Testis (tissue), 2 donors: Measurements from ENCODE around the gene CD7.

ENCODE experiments used
- POLR2A ChIP-seq: fragments of 450-650 bp; IDR thresholded peaks from one replicate; pipeline ENCODE4 v1.6.1; 2017; ENCODE audit warnings: antibody characterized with exemption, mild to moderate bottlenecking, moderate library complexity
- TF ChIP-seq, protein P1 (sequence below), 3 experiments: fragments of 450-650 bp in 2 of 3; fragments of 200-600 bp in 1 of 3; sonication (generic) in 1 of 3; IDR thresholded peaks; one replicate each; pipeline ENCODE4 v1.5.1; 2016 to 2019; ENCODE audit warnings: antibody characterized with exemption in 3 of 3, mild to moderate bottlenecking in 2 of 3, moderate library complexity in 1 of 3

DNA sequence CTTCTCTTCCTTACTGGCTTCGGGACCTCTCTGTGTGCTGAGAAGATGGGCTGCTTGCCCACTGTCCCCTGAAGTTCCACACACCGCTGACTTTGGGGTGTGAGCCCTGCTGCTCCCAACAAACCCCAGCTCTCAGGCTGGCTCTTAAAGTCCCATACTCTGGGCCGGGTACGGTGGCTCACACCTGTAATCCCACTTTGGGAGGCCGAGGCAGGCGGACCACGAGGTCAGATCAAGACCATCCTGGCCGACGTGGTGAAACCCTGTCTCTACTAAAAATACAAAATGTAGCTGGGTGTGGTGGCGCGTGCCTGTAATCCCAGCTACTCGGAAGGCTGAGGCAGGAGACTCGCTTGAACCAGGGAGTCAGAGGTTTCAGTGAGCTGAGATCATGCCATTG, 17.2 kb downstream of the CD7 start:
- TF ChIP-seq, protein P1, sequence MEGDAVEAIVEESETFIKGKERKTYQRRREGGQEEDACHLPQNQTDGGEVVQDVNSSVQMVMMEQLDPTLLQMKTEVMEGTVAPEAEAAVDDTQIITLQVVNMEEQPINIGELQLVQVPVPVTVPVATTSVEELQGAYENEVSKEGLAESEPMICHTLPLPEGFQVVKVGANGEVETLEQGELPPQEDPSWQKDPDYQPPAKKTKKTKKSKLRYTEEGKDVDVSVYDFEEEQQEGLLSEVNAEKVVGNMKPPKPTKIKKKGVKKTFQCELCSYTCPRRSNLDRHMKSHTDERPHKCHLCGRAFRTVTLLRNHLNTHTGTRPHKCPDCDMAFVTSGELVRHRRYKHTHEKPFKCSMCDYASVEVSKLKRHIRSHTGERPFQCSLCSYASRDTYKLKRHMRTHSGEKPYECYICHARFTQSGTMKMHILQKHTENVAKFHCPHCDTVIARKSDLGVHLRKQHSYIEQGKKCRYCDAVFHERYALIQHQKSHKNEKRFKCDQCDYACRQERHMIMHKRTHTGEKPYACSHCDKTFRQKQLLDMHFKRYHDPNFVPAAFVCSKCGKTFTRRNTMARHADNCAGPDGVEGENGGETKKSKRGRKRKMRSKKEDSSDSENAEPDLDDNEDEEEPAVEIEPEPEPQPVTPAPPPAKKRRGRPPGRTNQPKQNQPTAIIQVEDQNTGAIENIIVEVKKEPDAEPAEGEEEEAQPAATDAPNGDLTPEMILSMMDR (IDR thresholded peaks at IDR 0.05): no peak
- TF ChIP-seq POLR2A: no peak
